ENCODE results near the gene TMEM213. TPM values are rescaled to one million over a fixed set of nuclear protein-coding genes. Genes with fewer than 3 reads are reported as not detected.

Gene TMEM213
- total and polyA plus RNA-seq, 10 of the 15 experiments (the other 5 are each of a cell fraction or from before 2014, with no cell fraction given), result not detected

GRCh38 chr7:138871065-138871813, 73.4 kb downstream of the TMEM213 start (continued):
- TF ChIP-seq FOS (IDR thresholded peaks at IDR 0.05; ENCODE audit: borderline replicate concordance, extremely low read depth, insufficient read length) (no peak), NRF1 (conservative IDR thresholded peaks at IDR 0.05; ENCODE audit: low read depth, low read length) (no peak), HCFC1 (IDR thresholded peaks at IDR 0.05; ENCODE audit: low read length) (no peak), ZNF24 (IDR thresholded peaks at IDR 0.05) (no peak), CBFB (IDR thresholded peaks at IDR 0.05; ENCODE audit: low read depth) (no peak), JUND (IDR thresholded peaks at IDR 0.05; ENCODE audit: low read depth, low read length) (no peak)

GRCh38 chr7:138871814-138872090, 74.0 kb downstream of the TMEM213 start:
- Histone ChIP-seq H3K9me3 (replicated peaks; ENCODE audit: control insufficient read depth, insufficient read depth, low read length) (no peaks in the 10 kb centered on the region), H3K4me2 (ENCODE audit: control insufficient read depth, insufficient read depth) (no peak overlapping the region), H3K36me3 (ENCODE audit: control insufficient read depth in 2 of 2, insufficient read depth in 2 of 2, low read length in 1 of 2) (no peaks in the 10 kb centered on the region), H3K4me3 (no peak overlapping the region), H2AFZ (ENCODE audit: control insufficient read depth, low read depth, low read length) (no peak overlapping the region), H3K27ac (ENCODE audit: control insufficient read depth, insufficient read depth) (no peak overlapping the region), H3K79me2 (ENCODE audit: control insufficient read depth, insufficient read depth, low read length) (no peaks in the 10 kb centered on the region), H3K9ac (ENCODE audit: control insufficient read depth, insufficient read depth, low read length) (no peak overlapping the region), H4K20me1 (ENCODE audit: control insufficient read depth, insufficient read depth) (no peaks in the 10 kb centered on the region), H3K4me1 (ENCODE audit: control insufficient read depth, insufficient read depth, low read length) (no peaks in the 10 kb centered on the region), H3K27me3 (replicated peaks in 1 of 2; ENCODE audit: control insufficient read depth in 2 of 2, insufficient read depth in 2 of 2, low read length in 1 of 2) (no peaks in the 10 kb centered on the region)
- RAD21 ChIA-PET (ENCODE audit: unreplicated experiment), result no interaction called here
- intact Hi-C loops (cut with micrococcal nuclease; ENCODE audit: unreplicated experiment) (no loop called here), in situ Hi-C loops (cut with MboI) (no loop called here)
- 48% methylated on average over 5 of the region's 5 CpGs for WGBS (ENCODE audit: insufficient coverage, insufficient replicate concordance, low lambda C conversion rate, missing lambda C conversion rate)
- ATAC-seq (no peak), DNase-seq (ENCODE audit: low read depth, low spot score) (no peak), FAIRE-seq (no peak)
- CTCF ChIA-PET, result no interaction called here
- SMC1A ChIA-PET (ENCODE audit: uncharacterized antibody, unreplicated experiment), result no interaction called here
- BruUV-seq (replicated peaks), result no TSS peak
- POLR2A ChIA-PET, result interaction anchor here (0.6 kb wide), 1 partner anchor 188 kb away, joined by 10 read pairs; no protein-coding TSS in a partner anchor
- TF ChIP-seq JUND (IDR thresholded peaks at IDR 0.05; ENCODE audit: low read depth, low read length) (no peak), ZNF687 (IDR thresholded peaks at IDR 0.05) (no peak), RB1 (IDR thresholded peaks at IDR 0.05; ENCODE audit: borderline replicate concordance) (no peak), CHD4 (IDR thresholded peaks at IDR 0.05) (no peak), HDGF (IDR thresholded peaks at IDR 0.05) (no peak), ZNF592 (IDR thresholded peaks at IDR 0.05) (no peak)
- TF ChIP-seq, protein P1, sequence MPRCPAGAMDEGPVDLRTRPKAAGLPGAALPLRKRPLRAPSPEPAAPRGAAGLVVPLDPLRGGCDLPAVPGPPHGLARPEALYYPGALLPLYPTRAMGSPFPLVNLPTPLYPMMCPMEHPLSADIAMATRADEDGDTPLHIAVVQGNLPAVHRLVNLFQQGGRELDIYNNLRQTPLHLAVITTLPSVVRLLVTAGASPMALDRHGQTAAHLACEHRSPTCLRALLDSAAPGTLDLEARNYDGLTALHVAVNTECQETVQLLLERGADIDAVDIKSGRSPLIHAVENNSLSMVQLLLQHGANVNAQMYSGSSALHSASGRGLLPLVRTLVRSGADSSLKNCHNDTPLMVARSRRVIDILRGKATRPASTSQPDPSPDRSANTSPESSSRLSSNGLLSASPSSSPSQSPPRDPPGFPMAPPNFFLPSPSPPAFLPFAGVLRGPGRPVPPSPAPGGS (IDR thresholded peaks at IDR 0.05; ENCODE audit: borderline replicate concordance, insufficient read depth, low read depth, low read length, poor library complexity, severe bottlenecking), result no peak
